Neuronal stem cell (in vitro differentiated cells): ENCODE measurements around the gene MEIS2.

Experiments
- DNase-seq: peaks from one replicate; pipeline ENCODE4 v3.0.0-alpha.2; 2013; ENCODE audit warnings: low spot score
- H2AFZ ChIP-seq: one replicate; pipeline ENCODE4 v1.6.1; 2013; ENCODE audit warnings: mild to moderate bottlenecking, low read length, inconsistent platforms
- H2AK5ac ChIP-seq: 2 replicates; pipeline ENCODE4 v1.6.1; 2013; ENCODE audit warnings: low read depth, mild to moderate bottlenecking, inconsistent platforms, low read length, moderate library complexity, mixed read lengths
- H2BK120ac ChIP-seq: 2 replicates; pipeline ENCODE4 v1.6.1; 2013; ENCODE audit warnings: low read depth, mild to moderate bottlenecking, inconsistent platforms, low read length, moderate library complexity, mixed read lengths
- H2BK12ac ChIP-seq: one replicate; pipeline ENCODE4 v1.6.1; 2013; ENCODE audit warnings: low read length, inconsistent platforms
- H2BK15ac ChIP-seq: 2 replicates; pipeline ENCODE4 v1.6.1; 2013; ENCODE audit warnings: mild to moderate bottlenecking, low read length, inconsistent platforms, mixed read lengths
- H2BK5ac ChIP-seq: one replicate; pipeline ENCODE4 v1.6.1; 2013; ENCODE audit warnings: inconsistent platforms, mild to moderate bottlenecking, low read length, moderate library complexity
- H3K14ac ChIP-seq: one replicate; pipeline ENCODE4 v1.6.1; 2013; ENCODE audit warnings: low read length, inconsistent platforms
- H3K18ac ChIP-seq: 2 replicates; pipeline ENCODE4 v1.6.1; 2013; ENCODE audit warnings: low read length, inconsistent platforms
- H3K23ac ChIP-seq: 2 replicates; pipeline ENCODE4 v1.6.1; 2013; ENCODE audit warnings: low read depth, mild to moderate bottlenecking, mixed read lengths, low read length, inconsistent platforms; ENCODE audit not compliant: poor library complexity
- H3K27ac ChIP-seq: replicated peaks from 3 replicates; pipeline ENCODE4 v1.5.1; 2013; ENCODE audit warnings: low read length, inconsistent platforms
- H3K27me3 ChIP-seq, 3 experiments: 2 replicates each; pipeline ENCODE4 v1.6.1; 2013; ENCODE audit warnings: low read length in 3 of 3, mild to moderate bottlenecking in 2 of 3, inconsistent platforms in 1 of 3, low read depth in 1 of 3, mixed read lengths in 1 of 3, moderate library complexity in 1 of 3; ENCODE audit not compliant: control insufficient read depth in 3 of 3, insufficient read depth in 3 of 3
- H3K36me3 ChIP-seq, 2 donors: replicated peaks in 1 of 2; 2 replicates each; pipeline ENCODE4 v1.6.1; 2013; ENCODE audit warnings: low read length in 2 of 2; ENCODE audit not compliant: control insufficient read depth in 2 of 2, insufficient read depth in 2 of 2
- H3K4ac ChIP-seq: 2 replicates; pipeline ENCODE4 v1.6.1; 2013; ENCODE audit warnings: inconsistent platforms, mild to moderate bottlenecking, low read length, moderate library complexity
- H3K4me1 ChIP-seq, 2 donors: 1 replicate in 1 of 2; 2 replicates in 1 of 2; pipeline ENCODE4 v1.6.1; 2013; ENCODE audit warnings: low read length in 2 of 2, low read depth in 1 of 2; ENCODE audit not compliant: control insufficient read depth in 2 of 2, insufficient read depth in 1 of 2
- H3K4me2 ChIP-seq: one replicate; pipeline ENCODE4 v1.6.1; 2013; ENCODE audit warnings: mild to moderate bottlenecking, low read length, inconsistent platforms; ENCODE audit not compliant: insufficient read depth, poor library complexity, severe bottlenecking
- H3K4me3 ChIP-seq, 2 donors: 2 replicates each; pipeline ENCODE4 v1.5.1; 2013; ENCODE audit warnings: low read length in 2 of 2, mild to moderate bottlenecking in 2 of 2, inconsistent platforms in 1 of 2, moderate library complexity in 1 of 2
- H3K79me1 ChIP-seq: one replicate; pipeline ENCODE4 v1.6.1; 2013; ENCODE audit warnings: low read depth, mild to moderate bottlenecking, inconsistent platforms, low read length, moderate library complexity
- H3K9ac ChIP-seq: one replicate; pipeline ENCODE4 v1.6.1; 2013; ENCODE audit warnings: mild to moderate bottlenecking, low read depth, low read length, inconsistent platforms; ENCODE audit not compliant: poor library complexity
- H3K9me3 ChIP-seq, 2 donors: replicated peaks in 1 of 2; 2 replicates each; pipeline versions ENCODE3 to v1.6.1; 2013; ENCODE audit warnings: low read length in 2 of 2, mild to moderate bottlenecking in 2 of 2, inconsistent platforms in 1 of 2, low read depth in 1 of 2, mixed read lengths in 1 of 2, moderate library complexity in 1 of 2; ENCODE audit not compliant: control insufficient read depth in 2 of 2, insufficient read depth in 1 of 2
- H4K8ac ChIP-seq: one replicate; pipeline ENCODE4 v1.6.1; 2013; ENCODE audit warnings: low read depth, mild to moderate bottlenecking, inconsistent platforms, low read length, moderate library complexity
- H4K91ac ChIP-seq: one replicate; pipeline ENCODE4 v1.6.1; 2013; ENCODE audit warnings: low read length, low read depth, mild to moderate bottlenecking, inconsistent platforms; ENCODE audit not compliant: poor library complexity
- WGBS, 2 donors: extraction: QIAGEN DNeasy Blood & Tissue Kit; methylation state at CpG; one replicate each; pipeline ENCODE4 v1.1.7; 2013; ENCODE audit warnings: missing lambda C conversion rate in 2 of 2, mixed read lengths in 1 of 2; ENCODE audit not compliant: insufficient read length in 2 of 2, insufficient replicate concordance in 1 of 2; ENCODE audit errors: extremely low coverage in 2 of 2; 5-methylcytosine and 5-hydroxymethylcytosine counted together

Gene MEIS2

GRCh38 chr15:37142371-37142770 lies 42.0 kb upstream of the MEIS2 start:
- Histone ChIP-seq H2BK15ac (no peak overlapping the region), H2AFZ (no peak overlapping the region), H3K4me3 (no peak overlapping the region), H3K18ac (no peak overlapping the region), H3K4me1 (no peaks in the 10 kb centered on the region), H3K27me3 (no peaks in the 10 kb centered on the region), H2BK120ac (no peak overlapping the region), H3K36me3 (no peaks in the 10 kb centered on the region), H3K9ac (no peak overlapping the region), H3K4ac (no peak overlapping the region), H3K79me1 (no peaks in the 10 kb centered on the region), H3K14ac (no peak overlapping the region), H3K23ac (no peak overlapping the region), H4K91ac (no peak overlapping the region), H2BK5ac (no peak overlapping the region), H3K4me2 (no peak overlapping the region), H2BK12ac (no peak overlapping the region), H3K9me3 (no peaks in the 10 kb centered on the region), H4K8ac (no peak overlapping the region), H2AK5ac (no peak overlapping the region), H3K27ac (no peak overlapping the region)
- no peak for DNase-seq

- WGBS, 2 donors = no CpG with 5 or more reads among the region's 3 CpGs
- Histone ChIP-seq H2BK120ac (no peak overlapping the region), H2BK12ac (no peak overlapping the region), H3K4ac (no peak overlapping the region), H3K14ac (no peak overlapping the region), H3K4me2 (no peak overlapping the region), H2AK5ac (no peak overlapping the region), H3K36me3 (no peaks in the 10 kb centered on the region), H3K79me1 (no peaks in the 10 kb centered on the region), H3K4me1 (no peaks in the 10 kb centered on the region), H2AFZ (no peak overlapping the region), H3K27ac (no peak overlapping the region), H3K4me3 (no peak overlapping the region), H3K27me3 (no peaks in the 10 kb centered on the region), H3K9me3 (no peaks in the 10 kb centered on the region), H2BK15ac (no peak overlapping the region), H3K9ac (no peak overlapping the region), H4K91ac (no peak overlapping the region), H4K8ac (no peak overlapping the region), H3K23ac (no peak overlapping the region), H3K18ac (no peak overlapping the region), H2BK5ac (no peak overlapping the region)
- DNase-seq = no peak
These were observed 40.2 kb upstream of the MEIS2 start for GRCh38 chr15:37140531-37141058.

- Histone ChIP-seq H3K27me3 (no peaks in the 10 kb centered on the region), H3K79me1 (no peaks in the 10 kb centered on the region), H3K23ac (no peak overlapping the region), H3K4me2 (no peak overlapping the region), H2BK15ac (no peak overlapping the region), H3K14ac (no peak overlapping the region), H2BK12ac (no peak overlapping the region), H3K4me1 (no peaks in the 10 kb centered on the region), H3K9me3 (no peaks in the 10 kb centered on the region), H2AK5ac (no peak overlapping the region), H2AFZ (no peak overlapping the region), H2BK120ac (no peak overlapping the region), H3K36me3 (no peaks in the 10 kb centered on the region), H3K27ac (no peak overlapping the region), H3K4me3 (no peak overlapping the region), H2BK5ac (no peak overlapping the region), H4K8ac (no peak overlapping the region), H3K9ac (no peak overlapping the region), H3K4ac (no peak overlapping the region), H4K91ac (no peak overlapping the region), H3K18ac (no peak overlapping the region)
- WGBS, 2 donors = no CpG with 5 or more reads among the region's 5 CpGs
- DNase-seq = no peak
These were observed 38.4 kb upstream of the MEIS2 start for GRCh38 chr15:37138591-37139215.

GRCh38 chr15:37137221-37137620 lies 36.9 kb upstream of the MEIS2 start:
- H3K14ac ChIP-seq = no peak overlapping the region
- H3K23ac ChIP-seq = no peak overlapping the region
- no peak overlapping the region for H2BK120ac ChIP-seq
- no peak overlapping the region for H3K18ac ChIP-seq
- no peak overlapping the region for H2BK12ac ChIP-seq
- H2BK5ac ChIP-seq = no peak overlapping the region
- no peak for DNase-seq
- H3K9me3 ChIP-seq = no peaks in the 10 kb centered on the region
- no peaks in the 10 kb centered on the region for H3K4me1 ChIP-seq
- H3K4me2 ChIP-seq = no peak overlapping the region
- H3K4me3 ChIP-seq = no peak overlapping the region
- H3K9ac ChIP-seq = no peak overlapping the region
- H4K91ac ChIP-seq = no peak overlapping the region
- no peaks in the 10 kb centered on the region for H3K36me3 ChIP-seq
- H3K27me3 ChIP-seq = no peaks in the 10 kb centered on the region
- WGBS, 2 donors = no CpG with 5 or more reads among the region's 2 CpGs
- H4K8ac ChIP-seq = no peak overlapping the region
- no peak overlapping the region for H2AFZ ChIP-seq
- H2AK5ac ChIP-seq = no peak overlapping the region
- H3K27ac ChIP-seq = no peak overlapping the region
- H2BK15ac ChIP-seq = no peak overlapping the region
- H3K79me1 ChIP-seq = no peaks in the 10 kb centered on the region
- H3K4ac ChIP-seq = no peak overlapping the region
